GM19452 (cell line): ENCODE measurements around the gene NOL4L.

Experiments used
- ATAC-seq: cut with Tn5 transposase; IDR thresholded peaks from one replicate; pipeline ENCODE4 v1.9.1; 2021; ENCODE audit not compliant: unreplicated experiment

NOL4L gene

DNA sequence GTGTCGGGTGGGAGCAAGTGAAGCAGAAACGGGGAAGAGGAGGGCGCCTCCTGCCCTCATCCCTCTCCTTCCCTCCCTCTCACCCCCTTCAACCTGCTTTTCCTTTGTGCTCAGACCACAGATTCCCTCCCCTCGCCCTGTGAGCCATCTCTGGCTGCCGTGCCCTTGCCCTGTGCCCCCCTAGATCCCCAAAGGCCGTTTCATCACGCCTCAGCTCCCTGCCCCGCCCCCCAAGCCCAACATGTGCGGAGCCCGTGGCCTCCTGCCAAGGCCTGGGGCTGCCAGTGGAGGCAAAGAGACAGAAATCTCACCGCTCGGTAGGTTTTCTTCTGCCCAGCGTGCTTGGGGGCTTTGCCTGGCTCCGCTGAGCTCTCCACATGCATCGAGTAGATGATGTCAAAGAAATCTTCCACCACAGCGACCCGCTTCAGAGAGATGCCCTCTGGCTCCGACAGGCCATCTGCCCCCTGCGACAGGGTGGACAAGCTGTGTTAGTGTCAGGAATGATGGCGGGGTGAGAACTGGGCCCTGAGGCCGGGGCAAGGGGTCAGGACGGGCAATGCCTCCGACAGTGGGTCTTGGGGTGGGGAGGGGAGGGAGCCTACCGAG is 57.6 kb downstream of the NOL4L start:
- ATAC-seq: no peak

DNA sequence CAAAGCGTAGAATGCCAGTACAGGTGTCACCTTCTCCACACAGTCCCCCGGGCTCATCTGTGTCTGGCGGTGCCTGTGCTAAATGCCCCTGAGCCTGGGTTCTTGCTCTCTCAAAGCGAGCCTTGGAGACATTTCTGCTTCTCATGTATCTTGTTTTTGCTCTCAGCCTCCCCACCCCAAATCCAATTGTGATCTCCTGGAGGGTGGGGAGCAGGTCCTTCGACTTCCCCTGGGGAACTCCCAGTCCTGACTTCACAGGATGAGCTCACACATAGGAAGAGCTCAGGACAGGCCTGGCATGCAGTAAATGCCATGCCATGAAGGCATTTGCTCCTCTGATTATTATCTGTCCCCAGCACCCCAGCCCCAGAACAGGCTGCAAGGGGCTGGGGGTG is 58.1 kb downstream of the NOL4L start:
- no peak for ATAC-seq

DNA sequence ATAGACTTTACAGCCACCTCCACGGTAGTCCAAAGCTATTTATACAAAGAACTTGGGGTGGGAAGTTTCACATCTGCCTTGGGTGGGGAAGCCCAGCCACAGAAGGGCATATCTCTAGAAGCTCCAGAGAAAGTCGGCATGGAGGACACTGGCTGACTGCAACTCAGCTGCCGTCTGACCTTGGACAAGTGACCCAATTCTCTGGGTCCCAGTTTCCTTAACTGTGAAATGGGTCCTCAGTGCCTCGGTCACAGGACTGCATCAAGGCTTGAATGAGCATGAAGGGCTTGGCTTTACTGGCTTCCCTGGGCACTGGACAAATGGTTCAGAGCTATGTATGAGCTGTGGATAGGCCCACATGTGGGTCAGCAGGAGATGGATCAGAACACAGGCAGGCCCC is 58.6 kb downstream of the NOL4L start:
- no peak for ATAC-seq

DNA sequence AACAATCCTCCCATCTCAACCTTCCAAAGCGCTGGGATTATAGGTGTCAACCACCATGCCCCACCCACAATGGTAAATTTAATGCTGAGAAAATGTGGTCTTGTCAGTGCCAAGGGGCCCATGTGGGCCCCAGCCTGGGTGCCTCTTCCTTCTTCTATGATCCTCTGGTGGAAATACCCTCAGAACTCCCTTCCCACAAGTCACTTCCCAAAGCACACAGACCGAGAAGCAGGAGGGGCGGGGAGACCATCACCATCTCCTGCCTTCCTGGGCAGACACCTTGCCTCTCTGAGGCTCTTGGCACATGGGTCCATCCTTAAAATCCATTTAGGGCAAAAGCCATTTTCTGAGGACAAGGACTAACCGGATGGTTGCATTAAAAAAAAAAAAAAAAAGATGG is 59.0 kb downstream of the NOL4L start:
- no peak for ATAC-seq

DNA sequence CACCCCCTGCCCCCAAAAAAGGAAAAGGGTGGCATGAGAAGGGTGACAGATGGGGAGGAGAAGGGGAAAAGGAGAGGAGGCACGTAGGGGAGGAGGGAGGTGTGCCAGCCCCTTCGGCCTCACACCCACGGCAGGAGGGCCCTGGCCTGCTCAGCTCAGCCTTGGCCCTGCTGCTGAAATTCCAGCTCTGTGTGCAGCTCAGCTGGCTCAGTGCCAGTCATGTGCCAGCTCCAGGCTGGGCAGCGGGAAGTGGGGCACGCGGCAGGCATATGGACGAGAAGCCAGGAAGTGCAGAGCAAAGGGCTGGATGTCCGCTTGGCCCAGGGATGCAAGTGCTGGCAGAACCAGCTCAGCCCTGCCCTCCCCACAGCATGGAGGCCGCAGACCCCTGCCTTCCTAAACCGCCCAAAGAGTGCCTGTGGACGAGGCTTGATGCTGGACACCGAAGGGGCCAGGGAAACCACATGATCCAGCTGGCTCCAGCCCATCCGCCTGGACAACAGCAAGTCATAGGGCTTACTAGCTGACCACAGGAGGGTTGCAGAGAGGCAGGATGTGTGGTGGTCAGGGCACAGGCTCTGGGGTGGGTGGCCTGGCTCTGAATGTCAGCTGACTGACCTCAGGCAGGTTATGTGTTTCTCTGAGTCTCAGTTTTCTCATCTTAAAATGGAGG is 60.2 kb downstream of the NOL4L start:
- no peak for ATAC-seq

DNA sequence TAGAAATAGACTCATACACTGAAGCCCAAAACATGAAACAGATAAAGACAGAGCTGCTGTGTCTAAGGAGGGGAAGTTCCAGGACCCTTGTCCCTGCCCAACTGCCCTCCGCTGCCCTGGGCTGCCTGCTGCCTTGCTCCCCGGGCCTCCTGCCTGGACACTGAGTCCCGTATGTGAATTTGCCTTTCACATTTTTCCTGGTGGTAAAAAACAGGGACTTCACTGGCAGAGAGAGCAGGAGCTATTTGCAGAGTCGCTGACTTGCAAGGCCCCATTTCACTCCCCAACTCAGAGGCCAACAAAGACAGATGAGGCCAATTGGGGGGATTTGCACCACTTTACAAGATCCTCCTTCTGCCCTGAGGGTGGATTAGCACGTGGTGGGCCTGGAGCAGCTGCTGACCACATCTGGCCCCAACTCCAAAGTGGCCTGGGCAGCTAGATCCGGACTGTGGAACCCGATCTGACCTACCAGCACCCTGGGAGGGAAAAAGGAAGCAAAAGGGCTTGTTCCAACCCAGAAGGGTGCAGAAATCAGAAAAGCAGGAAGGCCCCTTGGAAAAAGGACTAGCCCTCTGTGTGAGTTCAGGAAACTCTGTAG is 61.4 kb downstream of the NOL4L start:
- ATAC-seq: no peak

DNA sequence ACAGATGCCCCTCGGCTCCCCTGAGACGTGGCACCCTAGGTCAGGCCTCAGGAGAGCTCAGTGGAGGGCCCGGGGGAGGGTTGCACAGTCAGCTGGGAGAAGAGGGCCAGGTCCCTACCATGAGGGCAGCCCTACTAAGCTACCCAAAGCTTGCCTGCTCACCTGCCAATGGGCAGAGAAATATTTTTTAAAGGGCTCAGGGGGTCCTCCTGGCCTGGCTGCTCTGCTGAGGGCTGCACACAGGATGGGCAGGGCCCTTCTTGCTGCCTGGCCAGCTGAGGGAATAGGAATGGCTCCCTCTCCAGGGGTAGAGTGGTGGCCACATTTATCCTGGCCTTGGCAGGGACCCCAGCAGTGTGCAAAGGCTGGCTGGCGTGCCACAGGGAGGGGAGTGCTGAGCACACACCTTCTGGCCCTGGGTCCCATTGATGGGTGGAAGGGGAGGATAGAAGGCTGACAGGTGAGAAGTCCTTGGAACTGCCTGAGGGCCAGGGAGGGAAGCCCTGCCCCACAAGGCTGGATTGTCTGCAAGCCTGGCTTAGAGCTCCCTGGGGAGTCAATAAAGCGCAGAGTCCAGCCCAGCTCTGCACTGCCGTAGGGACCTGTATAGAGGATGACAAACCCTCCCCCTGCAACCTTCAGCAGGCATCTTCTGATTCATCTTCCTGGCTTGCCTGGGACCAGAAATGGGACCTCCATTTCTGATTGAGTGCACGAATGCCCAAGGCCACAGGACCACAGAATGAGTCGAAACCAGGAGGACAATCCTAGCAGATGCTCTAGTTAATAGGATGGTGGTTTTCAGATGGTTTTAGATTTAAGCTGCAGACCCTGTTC is 62.1 kb downstream of the NOL4L start:
- no peak for ATAC-seq

DNA sequence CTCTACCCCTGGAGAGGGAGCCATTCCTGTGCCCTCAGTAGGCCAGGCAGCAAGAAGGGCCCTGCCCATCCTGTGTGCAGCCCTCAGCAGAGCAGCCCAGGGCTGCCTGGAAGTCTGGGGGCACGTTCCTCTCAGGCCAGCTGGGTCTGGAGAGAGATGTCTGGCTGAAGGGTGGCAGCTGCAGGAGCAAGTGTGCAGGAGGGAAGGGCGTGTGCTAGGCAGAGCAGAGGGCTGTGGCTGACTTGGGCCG is 62.7 kb downstream of the NOL4L start:
- no peak for ATAC-seq

DNA sequence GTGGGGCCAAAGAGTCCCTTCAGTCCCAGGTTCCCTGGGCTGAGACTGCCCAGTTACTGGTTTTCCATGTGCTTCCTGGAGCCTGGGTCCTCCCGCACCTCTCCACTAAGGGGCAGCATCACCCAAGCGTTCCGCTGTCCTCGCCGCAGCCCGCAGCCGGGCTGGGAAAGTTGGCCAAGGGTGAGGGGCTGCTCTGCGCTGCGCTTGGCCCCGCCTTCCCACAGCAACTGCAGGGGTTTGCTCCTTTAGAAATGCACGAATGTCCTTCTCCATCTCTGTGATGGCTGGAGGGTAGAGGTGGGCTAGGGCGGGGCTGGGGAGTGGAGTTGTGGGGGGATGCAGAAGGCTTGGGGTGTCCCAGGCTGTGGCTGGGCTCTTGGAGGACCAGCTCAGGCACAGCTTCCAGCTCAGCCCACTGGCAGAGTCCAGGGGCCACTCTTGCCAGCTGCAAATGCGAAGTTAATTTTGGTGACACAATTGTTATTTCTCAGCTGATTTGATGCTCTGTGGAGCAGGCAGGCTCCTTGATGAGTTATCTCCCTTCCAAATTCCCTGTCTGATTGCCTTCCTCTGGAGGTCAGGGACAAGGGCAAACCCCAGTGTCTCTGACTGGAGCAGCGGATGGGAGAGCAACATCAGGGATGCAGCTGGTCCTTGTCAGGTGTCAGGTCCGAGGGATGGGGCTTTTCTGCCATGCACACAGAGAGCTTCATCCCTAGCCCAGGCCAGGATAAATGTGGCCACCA is 63.2 kb downstream of the NOL4L start:
- ATAC-seq: no peak

DNA sequence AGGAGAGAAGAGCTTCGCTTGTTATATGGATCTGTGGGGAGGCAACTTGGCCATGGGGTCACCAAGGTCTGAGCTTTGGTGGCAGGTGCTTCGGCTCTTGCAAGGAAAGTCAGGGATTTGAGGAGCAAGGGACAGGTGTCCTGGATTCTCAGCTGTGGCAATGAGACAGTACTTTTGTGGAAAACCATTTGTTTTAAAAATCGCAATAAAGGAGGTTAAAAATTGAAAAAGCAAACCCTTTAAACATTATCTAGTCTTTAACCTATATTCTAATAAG is 64.3 kb downstream of the NOL4L start:
- no peak for ATAC-seq

DNA sequence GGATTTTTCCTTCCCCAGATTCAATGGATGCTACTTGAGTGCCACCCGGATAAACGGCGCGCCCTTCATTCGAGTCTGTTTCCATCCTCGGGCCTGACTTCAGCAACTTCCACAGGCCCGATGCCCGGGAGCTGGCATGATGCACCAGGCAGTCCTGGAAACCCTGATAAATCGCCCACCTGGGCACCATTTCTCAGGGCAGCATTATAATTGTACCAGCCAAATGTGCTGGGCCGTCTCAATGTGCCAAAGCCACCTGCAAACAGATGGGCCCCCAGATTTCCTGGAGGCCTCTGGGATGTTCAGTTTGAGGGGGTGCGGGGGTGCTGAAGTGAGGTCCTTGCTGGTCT is 65.8 kb downstream of the NOL4L start:
- no peak for ATAC-seq

DNA sequence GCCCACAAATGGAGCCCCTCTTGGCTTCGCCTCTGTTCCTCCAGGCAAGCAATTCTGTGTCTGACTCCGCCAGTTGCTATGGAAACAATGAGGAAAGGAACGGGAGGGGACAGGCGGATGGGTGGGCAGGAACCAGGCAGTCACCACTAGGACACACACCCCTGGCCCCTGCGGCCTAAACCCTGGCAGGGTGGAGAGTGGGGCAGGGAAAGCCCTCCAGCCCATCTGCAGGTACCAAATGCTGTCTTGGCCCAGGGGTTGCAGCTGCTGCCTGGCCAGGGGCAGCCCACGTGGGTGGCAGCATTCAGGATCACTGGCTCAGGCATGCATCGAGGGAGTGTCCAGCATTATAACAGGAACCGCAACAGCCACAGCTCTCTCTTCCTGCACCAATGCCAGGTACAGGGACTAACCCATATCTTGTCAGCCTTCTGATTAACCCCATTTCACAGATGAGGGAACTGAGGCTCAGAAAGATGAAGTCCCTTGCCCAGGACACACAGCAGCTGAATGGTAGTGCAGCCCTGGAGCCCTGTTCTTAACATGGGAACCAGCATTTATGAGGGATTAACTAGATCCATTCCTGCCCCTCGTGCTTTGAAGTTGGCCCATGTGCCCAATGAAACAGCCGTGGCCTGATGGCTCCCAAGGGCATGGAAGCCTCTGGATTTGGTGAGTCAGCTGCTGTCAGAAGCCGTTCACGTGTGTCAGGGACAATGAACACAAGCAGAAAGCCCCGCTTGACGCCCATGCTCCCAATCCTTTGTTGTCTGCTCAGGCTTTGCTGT is 66.3 kb downstream of the NOL4L start:
- no peak for ATAC-seq

DNA sequence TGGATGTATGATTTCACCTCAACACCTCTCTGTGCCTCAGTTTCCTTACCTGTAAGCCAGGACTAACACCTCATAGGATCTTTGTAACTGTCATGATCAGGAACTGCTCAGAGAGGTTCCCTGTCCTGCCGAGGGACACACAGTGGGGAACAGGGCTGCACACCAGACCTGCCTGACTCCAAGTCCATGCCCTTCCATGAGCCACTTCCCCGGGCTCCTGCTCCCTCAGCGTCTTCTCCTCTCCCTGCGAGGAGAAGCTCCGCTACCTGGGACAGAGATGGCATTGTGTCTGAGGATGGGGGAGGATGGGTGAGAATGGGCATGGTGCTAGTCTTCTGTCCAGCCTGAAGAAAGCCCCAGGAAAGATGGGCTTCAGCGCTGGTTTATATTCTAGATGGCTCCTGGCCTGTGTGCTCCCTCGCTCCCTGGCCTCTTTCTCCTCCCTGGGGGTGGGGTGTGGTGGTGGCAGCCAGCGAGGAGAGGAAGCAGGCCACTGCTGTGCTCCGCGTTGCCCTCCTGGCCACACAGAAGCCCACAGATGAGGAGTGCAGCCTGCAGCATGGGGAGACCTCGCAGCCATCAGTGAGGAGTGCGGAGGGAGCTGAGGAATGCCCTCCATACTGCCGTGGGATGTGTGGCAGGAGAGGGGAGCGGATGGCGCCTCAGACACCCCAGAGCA is 67.1 kb downstream of the NOL4L start:
- ATAC-seq: no peak

DNA sequence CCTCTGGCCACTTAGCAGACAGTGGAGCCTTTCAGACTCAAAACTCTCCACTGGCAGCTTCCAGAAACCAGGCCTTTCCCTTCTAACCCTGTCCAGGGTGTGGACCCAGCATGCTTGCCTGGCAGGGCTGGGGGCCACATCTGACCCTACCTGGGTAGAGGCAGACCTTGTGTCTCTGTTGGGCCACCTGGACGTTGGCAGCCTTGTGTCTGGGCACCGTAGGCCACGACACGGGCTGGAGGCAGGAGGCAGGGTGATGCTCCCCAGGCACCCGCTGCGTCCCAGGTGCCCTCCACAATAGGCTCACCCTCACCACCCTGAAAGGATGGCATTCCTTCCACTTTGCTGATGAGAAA is 67.6 kb downstream of the NOL4L start:
- no peak for ATAC-seq

DNA sequence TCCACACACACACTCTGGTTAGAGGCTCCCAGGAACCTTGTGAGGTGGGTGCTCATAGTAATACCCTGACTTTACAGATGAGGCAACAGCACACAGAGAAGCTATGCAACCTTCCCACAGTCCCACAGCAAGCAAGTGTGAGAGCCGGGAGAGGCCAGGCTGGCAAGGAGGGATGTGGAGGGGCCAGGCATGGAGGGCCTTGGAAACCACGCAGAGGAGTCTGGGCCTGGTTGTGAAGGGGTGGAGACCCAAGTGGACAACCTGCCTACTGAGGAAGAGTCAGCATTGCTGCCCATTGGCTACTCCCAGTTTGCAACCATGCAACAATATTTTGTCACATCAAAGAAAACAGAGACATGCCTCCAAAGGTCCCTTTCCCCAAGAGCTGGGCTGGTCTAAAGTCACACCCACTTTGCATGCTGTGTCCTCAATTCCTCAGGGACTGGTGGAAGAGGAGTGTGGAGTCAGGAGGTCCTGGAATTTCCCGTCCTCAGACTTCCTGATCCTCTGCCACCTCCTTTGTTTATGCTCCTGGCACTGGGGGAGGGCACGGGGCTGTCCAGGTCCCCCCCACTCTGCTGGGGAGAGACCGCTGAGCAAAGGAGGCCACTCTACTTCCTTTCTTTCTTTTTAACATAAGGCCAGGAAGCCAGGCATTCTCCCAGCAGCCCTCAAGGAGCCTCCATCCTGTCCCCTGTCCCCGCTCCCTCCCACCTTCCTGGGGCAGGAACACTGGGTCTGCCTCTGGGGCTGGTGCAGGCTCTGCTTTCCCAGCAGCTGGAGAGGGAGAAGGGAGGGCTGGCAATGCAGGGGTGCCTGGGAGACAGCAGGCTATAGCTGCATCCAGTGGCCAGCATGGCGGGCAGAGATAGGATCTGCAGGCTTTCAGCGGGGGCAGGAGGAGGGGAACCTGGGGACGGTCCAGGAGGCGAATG is 68.3 kb downstream of the NOL4L start:
- no peak for ATAC-seq

DNA sequence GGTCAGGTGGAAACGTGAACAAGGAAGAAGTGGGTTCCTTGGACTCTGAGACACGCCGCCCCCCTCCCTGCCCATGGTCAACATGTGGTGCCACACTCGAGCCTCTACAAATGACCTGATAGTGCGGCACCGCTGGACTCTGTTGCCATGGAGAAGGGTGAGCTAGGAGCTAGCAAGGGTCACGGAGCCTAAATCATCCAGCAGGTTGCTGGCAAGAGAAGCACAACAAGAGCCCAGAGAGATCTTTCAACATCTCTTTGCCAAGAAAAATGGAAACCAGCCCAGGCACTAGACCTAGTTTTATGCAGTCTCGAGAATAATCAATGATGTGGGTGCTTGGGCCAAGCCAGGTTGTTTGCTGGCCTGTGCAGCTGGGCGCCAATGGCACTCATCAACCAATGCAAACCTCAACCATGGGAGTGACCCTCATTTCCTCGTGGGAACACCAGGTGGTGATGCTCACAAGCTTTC is 69.5 kb downstream of the NOL4L start:
- ATAC-seq: no peak

DNA sequence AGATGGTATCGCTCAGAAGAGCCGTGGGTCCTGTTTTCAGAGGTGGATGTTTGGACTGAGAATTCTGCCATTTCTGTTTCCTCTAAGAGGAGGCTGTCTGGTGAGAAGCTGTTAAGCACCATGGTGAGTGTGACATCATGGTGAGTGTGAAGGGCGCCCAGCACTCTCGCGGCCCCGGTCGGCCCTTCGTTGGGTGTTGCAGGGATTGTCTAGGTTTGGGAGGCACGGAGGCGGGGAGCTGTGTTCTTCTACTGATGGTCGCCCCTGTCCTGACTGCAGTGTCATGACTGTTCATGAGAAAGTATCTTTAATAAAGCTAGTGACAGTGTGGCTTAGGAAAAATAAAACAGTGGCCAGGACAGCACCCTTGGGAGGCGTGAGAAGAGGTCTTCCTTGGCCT is 70.4 kb downstream of the NOL4L start:
- no peak for ATAC-seq

DNA sequence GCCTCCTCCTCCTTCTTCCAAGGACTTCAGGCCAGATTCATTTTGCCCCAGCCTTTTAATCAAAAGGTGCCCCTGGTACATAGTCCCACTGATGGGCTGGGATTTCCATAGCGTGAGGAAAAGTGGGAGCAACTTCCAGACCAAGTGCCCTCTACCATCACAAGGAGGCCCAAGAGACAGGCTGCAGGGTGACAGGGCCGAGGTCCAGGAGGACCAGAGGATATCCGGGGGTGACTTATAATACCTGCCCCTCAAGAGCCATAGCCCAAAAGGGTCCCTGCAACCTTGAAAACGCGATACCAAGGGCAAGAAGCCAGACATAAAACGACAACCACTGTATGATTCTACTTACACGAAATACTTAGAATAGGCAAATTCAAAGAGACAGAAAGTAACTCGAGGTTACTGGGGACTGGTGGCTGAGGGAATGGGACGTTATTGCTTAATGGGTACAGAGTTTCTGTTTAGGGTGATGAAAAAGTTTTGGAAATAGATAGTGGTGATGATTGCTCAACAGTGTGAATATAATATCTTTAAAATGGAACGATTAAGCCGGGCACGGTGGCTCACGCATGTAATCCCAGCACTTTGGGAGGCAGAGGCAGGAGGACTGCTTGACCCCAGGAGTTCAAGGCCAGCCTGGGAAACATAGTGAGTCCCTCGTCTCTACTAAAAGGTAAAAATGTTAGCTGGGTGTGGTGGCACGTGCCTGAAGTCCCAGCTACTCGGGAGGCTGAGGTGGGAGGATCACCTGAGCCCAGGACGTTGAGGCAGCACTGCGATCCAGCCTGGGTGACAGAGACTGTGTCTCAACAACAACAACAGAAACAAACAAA is 71.9 kb downstream of the NOL4L start:
- no peak for ATAC-seq

DNA sequence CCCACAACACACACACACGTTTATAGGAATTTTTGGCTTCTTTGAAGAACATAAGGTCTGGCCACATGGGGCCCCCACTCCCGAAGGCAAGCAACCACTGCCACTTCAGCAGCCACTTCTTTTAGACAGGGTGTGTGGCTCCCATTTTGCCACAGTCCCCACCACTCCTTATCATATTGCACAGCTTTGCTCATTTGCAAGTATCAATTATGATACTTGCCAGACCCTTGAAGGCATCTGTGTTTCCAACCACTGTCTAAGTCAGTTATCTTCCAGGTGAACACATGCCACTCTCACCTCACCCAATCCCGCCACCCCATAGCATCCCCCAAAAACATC is 73.1 kb downstream of the NOL4L start:
- no peak for ATAC-seq
